ENCODE measurements around the gene KCNK17. TPM values are rescaled to one million over a fixed set of nuclear protein-coding genes. Genes with fewer than 3 reads are reported as not detected.

The KCNK17 gene
- total RNA-seq, 1 experiment from 2014 or later, result not detected

DNA sequence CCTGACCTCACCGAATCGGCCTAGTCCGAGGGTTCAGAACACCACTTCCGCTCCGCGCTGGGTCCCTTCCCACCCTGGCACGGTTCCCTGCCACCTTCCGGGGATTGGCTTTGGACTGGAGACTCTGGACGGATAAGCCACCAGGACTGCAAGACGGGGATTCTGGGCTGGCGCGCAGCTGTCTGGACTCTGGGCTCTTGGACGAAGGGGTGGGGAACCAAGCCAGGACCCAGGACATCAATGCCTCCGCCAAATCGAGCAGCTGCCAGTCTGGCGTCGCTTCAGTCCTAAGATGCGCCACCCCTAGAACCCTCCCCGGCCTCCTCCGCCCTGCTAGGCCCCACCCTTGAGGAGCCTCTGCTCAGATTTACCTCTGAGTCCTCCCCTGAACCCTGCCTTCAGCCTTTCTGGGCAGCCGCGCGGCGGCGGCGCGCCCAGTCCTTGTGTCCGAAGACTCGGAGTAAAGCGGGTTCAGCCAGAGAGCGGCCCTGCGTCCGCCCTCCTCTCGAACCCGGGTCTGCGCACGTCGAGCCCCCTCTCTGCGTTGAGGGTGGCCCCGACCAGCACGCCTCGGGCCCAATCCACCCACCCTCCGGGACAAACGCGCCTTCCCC is 1.2 kb downstream of the KCNK17 start:
- H3F3A ChIP-seq (ENCODE audit: low read length, unreplicated experiment), result no peaks in the 10 kb centered on the region
- no peak overlapping the region for H3K4me3 ChIP-seq (ENCODE audit: low read length)
- ATAC-seq (no peak), DNase-seq (no peak)
- H3K27me3 ChIP-seq (ENCODE audit: low read length), result peaks cover 34% of the 10 kb centered on the region
- no peak overlapping the region for H3K4me2 ChIP-seq (ENCODE audit: low read length)
- H2AFZ ChIP-seq (ENCODE audit: low read length), result no peak overlapping the region
- ChIA-PET CTCF (no interaction called here), POLR2A (ENCODE audit: unreplicated experiment) (no interaction called here)
- H3K9ac ChIP-seq (ENCODE audit: low read length), result no peak overlapping the region
- H3K9me2 ChIP-seq (replicated peaks; ENCODE audit: low read length), result no peaks in the 10 kb centered on the region
- no TSS peak for BruUV-seq (replicated peaks)
- H3K79me2 ChIP-seq (ENCODE audit: low read length), result no peaks in the 10 kb centered on the region
- TF ChIP-seq EZH2phosphoT487 (IDR thresholded peaks at IDR 0.05; ENCODE audit: borderline replicate concordance, low read length) (no peak), EZH2 (IDR thresholded peaks at IDR 0.05; ENCODE audit: low read length, unreplicated experiment) (no peak)
- TF ChIP-seq, protein P1, sequence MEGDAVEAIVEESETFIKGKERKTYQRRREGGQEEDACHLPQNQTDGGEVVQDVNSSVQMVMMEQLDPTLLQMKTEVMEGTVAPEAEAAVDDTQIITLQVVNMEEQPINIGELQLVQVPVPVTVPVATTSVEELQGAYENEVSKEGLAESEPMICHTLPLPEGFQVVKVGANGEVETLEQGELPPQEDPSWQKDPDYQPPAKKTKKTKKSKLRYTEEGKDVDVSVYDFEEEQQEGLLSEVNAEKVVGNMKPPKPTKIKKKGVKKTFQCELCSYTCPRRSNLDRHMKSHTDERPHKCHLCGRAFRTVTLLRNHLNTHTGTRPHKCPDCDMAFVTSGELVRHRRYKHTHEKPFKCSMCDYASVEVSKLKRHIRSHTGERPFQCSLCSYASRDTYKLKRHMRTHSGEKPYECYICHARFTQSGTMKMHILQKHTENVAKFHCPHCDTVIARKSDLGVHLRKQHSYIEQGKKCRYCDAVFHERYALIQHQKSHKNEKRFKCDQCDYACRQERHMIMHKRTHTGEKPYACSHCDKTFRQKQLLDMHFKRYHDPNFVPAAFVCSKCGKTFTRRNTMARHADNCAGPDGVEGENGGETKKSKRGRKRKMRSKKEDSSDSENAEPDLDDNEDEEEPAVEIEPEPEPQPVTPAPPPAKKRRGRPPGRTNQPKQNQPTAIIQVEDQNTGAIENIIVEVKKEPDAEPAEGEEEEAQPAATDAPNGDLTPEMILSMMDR (conservative IDR thresholded peaks at IDR 0.05; ENCODE audit: low read depth, low read length), result no peak
- H3K4me1 ChIP-seq (ENCODE audit: insufficient read depth, low read length), result no peaks in the 10 kb centered on the region
- H3K36me3 ChIP-seq (ENCODE audit: low read depth, low read length), result no peaks in the 10 kb centered on the region
- no peaks in the 10 kb centered on the region for H4K20me1 ChIP-seq (ENCODE audit: low read length)
- intact Hi-C loops (cut with micrococcal nuclease), result no loop called here
- H3K27ac ChIP-seq (ENCODE audit: low read length), result no peak overlapping the region
- H3K9me3 ChIP-seq (ENCODE audit: low read length), result no peaks in the 10 kb centered on the region

DNA sequence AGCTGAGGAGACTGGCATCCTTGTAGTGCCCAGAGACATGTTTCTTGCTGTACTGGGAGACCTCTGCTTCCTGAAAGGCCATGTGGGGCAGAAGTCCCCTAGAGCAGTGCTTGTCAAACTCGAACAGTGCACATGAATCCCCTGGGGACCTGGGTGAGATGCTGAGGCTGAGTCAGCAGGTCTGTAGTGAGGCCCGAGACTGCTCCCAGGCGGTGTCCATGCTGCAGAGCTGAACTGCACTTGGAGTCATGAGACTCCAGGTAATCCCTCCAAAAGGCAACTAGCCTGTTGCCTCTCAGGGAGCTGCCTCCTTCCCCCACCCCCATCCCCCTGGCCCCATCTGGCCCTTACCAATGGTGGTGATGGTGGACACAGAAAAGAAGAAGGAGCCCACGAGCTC is 3.7 kb downstream of the KCNK17 start:
- Histone ChIP-seq H3K9me3 (ENCODE audit: low read length) (no peaks in the 10 kb centered on the region), H3K4me3 (ENCODE audit: low read length) (no peak overlapping the region), H3K27me3 (ENCODE audit: low read length) (peaks cover 25% of the 10 kb centered on the region), H3K9me2 (replicated peaks; ENCODE audit: low read length) (no peaks in the 10 kb centered on the region), H3K4me2 (ENCODE audit: low read length) (no peak overlapping the region), H3K79me2 (ENCODE audit: low read length) (no peaks in the 10 kb centered on the region), H3K9ac (ENCODE audit: low read length) (no peak overlapping the region), H4K20me1 (ENCODE audit: low read length) (no peaks in the 10 kb centered on the region), H3K27ac (ENCODE audit: low read length) (no peak overlapping the region), H3F3A (ENCODE audit: low read length, unreplicated experiment) (no peaks in the 10 kb centered on the region), H3K36me3 (ENCODE audit: low read depth, low read length) (no peaks in the 10 kb centered on the region), H3K4me1 (ENCODE audit: insufficient read depth, low read length) (no peaks in the 10 kb centered on the region), H2AFZ (ENCODE audit: low read length) (no peak overlapping the region)
- BruUV-seq (replicated peaks), result no TSS peak
- ATAC-seq (no peak), DNase-seq (no peak)
- ChIA-PET POLR2A (ENCODE audit: unreplicated experiment) (no interaction called here), CTCF (interaction anchor here (0.5 kb wide), 1 partner anchor 145 kb away, joined by 4 read pairs; no protein-coding TSS in a partner anchor)
- TF ChIP-seq EZH2 (IDR thresholded peaks at IDR 0.05; ENCODE audit: low read length, unreplicated experiment) (no peak), EZH2phosphoT487 (IDR thresholded peaks at IDR 0.05; ENCODE audit: borderline replicate concordance, low read length) (no peak)
- TF ChIP-seq, protein P1 (conservative IDR thresholded peaks at IDR 0.05; ENCODE audit: low read depth, low read length), result no peak
- intact Hi-C loops (cut with micrococcal nuclease), result loop anchor here (1.0 to 2.0 kb wide), 2 partner anchors 337 to 438 kb away; no protein-coding TSS in a partner anchor

DNA sequence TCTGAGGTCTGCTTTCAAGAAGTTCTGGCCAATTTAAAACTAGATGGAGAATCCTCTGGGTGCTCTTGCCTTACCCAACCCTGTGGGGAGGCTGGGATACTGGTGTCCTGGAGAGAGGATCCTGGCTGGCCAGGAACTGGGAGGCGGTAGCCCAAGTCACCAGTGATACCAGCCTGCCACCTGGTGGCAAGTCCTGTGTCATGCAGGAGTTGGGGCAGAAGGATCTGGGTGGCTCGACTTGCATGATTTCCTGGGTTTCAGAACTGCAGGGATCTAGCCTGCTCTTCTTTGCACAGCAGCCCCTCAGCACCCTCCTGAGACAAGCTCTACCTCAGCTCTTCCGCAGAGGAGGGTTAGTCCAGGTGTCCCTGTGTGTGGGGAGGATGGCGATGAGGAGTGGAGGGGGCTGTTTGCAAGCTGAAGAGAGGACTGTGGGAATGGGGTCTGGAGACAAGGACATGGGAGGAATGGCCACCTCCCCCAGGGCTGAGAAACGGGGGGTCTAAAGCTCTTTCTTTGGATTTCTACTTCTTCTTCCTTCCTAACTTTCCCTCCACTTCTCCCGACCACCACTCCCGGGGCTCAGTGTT is 4.2 kb downstream of the KCNK17 start:
- Histone ChIP-seq H3F3A (ENCODE audit: low read length, unreplicated experiment) (no peaks in the 10 kb centered on the region), H3K79me2 (ENCODE audit: low read length) (no peaks in the 10 kb centered on the region), H3K9ac (ENCODE audit: low read length) (no peak overlapping the region), H3K27me3 (ENCODE audit: low read length) (peaks cover 20% of the 10 kb centered on the region), H4K20me1 (ENCODE audit: low read length) (no peaks in the 10 kb centered on the region), H3K9me3 (ENCODE audit: low read length) (no peaks in the 10 kb centered on the region), H3K9me2 (replicated peaks; ENCODE audit: low read length) (no peaks in the 10 kb centered on the region), H3K4me2 (ENCODE audit: low read length) (no peak overlapping the region), H3K4me1 (ENCODE audit: insufficient read depth, low read length) (no peaks in the 10 kb centered on the region), H3K36me3 (ENCODE audit: low read depth, low read length) (no peaks in the 10 kb centered on the region), H3K27ac (ENCODE audit: low read length) (no peak overlapping the region), H3K4me3 (ENCODE audit: low read length) (no peak overlapping the region), H2AFZ (ENCODE audit: low read length) (no peak overlapping the region)
- CTCF ChIA-PET, result interaction anchor here (0.5 kb wide), 1 partner anchor 144 kb away, joined by 4 read pairs; no protein-coding TSS in a partner anchor
- POLR2A ChIA-PET (ENCODE audit: unreplicated experiment), result no interaction called here
- peak; percentile 86 for DNase-seq
- ATAC-seq, result peak; percentile 96
- no peak for TF ChIP-seq EZH2phosphoT487 (IDR thresholded peaks at IDR 0.05; ENCODE audit: borderline replicate concordance, low read length)
- TF ChIP-seq, protein P1 (conservative IDR thresholded peaks at IDR 0.05; ENCODE audit: low read depth, low read length), result peak; percentile 93
- TF ChIP-seq EZH2 (IDR thresholded peaks at IDR 0.05; ENCODE audit: low read length, unreplicated experiment), result no peak
- intact Hi-C loops (cut with micrococcal nuclease), result loop anchor here (1.0 to 2.0 kb wide), 2 partner anchors 337 to 437 kb away; no protein-coding TSS in a partner anchor
- BruUV-seq (replicated peaks), result no TSS peak

All from PC-3 (cell line).